ENCODE results near the gene KDM3B.

DNA sequence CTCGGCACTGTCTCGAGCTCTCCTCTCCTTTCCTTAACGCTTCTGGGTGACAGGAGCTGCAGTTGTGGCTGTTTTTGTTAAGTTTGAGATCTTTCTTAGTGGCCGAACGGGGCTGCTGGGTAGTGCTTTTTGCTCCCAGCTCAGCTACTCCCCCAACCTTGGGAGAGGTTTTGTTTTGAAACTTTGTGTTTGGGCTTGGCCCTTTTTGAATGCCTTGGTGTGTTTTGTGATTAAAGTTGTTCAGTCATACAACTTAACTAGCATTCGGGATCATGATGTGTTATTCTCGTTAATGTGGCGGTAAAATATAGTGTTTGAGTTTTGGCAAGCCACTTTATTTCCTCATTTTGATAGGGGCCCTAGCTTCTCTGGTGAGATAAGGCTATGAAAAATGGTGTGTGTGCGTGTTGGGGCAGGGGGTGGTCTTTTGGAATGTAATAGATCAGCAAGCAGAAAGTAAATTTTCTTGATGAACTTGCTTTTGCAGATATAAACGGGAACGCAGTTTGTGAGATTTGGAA is 1.1 kb downstream of the KDM3B start:
- TF ChIP-seq, protein P1, sequence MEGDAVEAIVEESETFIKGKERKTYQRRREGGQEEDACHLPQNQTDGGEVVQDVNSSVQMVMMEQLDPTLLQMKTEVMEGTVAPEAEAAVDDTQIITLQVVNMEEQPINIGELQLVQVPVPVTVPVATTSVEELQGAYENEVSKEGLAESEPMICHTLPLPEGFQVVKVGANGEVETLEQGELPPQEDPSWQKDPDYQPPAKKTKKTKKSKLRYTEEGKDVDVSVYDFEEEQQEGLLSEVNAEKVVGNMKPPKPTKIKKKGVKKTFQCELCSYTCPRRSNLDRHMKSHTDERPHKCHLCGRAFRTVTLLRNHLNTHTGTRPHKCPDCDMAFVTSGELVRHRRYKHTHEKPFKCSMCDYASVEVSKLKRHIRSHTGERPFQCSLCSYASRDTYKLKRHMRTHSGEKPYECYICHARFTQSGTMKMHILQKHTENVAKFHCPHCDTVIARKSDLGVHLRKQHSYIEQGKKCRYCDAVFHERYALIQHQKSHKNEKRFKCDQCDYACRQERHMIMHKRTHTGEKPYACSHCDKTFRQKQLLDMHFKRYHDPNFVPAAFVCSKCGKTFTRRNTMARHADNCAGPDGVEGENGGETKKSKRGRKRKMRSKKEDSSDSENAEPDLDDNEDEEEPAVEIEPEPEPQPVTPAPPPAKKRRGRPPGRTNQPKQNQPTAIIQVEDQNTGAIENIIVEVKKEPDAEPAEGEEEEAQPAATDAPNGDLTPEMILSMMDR (IDR thresholded peaks at IDR 0.05), result no peak
- peak in 2 of 3 donors; percentile 46 to 54 for TF ChIP-seq POLR2A (IDR thresholded peaks at IDR 0.05)
